ENCODE data around the gene CDNF. TPM values are rescaled to one million over a fixed set of nuclear protein-coding genes. Genes with fewer than 3 reads are reported as not detected.

Gene CDNF
- 3.1 and 7.6 TPM in 2 replicates for total RNA-seq
- polyA plus RNA-seq = 2.3 and 2.4 TPM in 2 replicates

DNA sequence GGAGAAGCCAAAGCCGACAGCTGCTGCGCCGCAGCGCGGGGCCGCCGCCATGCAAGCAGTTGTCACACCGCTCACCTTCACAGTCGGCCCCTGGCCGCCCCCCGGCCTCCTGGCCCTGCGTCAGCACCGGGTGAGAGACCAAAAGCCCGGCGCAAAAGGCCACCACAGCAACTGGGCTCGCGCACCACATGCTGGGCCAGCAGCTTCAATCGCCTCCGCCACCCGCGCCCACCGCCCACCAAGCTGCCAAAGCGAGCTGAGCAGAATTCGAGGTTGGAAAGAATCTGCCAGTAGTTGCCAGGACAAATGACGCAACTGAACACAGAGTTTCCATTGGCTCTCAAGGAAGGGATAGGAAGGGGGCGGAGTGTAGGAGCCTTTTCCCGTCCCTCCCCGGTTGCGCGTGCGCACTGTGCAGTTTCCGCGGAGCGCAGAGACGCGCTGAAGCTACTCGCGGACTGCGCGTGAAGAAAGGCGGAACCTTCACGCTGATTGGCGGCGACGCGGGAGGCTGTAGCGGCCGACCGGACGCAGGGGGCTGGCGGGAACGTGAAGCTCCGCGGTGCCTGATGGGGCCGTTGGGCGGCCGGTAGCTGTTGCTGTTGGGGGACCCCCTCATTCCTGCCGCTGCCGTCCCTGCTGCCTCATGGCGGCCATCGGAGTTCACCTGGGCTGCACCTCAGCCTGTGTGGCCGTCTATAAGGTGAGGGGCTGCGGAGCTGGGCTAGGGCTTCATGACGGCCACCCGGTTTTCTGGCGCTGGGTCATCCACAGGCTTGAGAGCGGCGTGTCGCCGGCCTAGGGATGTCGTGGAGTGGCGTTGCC lies at the start of gene CDNF, which contains the start of the genes HSPA14 and MSANTD7:
Gene CDNF, minus strand, starts transcription at position 281 of the 825 bp plus-strand sequence. Its CDS starts 91 bp downstream, at position 190.
Gene HSPA14, plus strand, starts transcription at position 550 of the 825 bp plus-strand sequence. Its CDS starts 97 bp downstream, at position 647.
Gene MSANTD7, plus strand, starts transcription at position 550 of the 825 bp plus-strand sequence. CDS start 3,979 bp downstream, outside the sequence.
- peak; percentile 100 for DNase-seq (ENCODE audit: low spot score)
- Histone ChIP-seq H3K27me3 (no peaks in the 10 kb centered on the region), H2AFZ (peak within 1 kb of the TSS; percentile 81), H3K9me3 (ENCODE audit: low read depth) (no peaks in the 10 kb centered on the region), H4K20me1 (ENCODE audit: insufficient read depth, poor library complexity, severe bottlenecking) (no peaks in the 10 kb centered on the region), H3K9me2 (replicated peaks; ENCODE audit: insufficient read depth) (no peaks in the 10 kb centered on the region), H3K27ac (peak within 1 kb of the TSS; percentile 94), H3K4me2 (peak within 1 kb of the TSS; percentile 94), H3K4me3 (peak within 1 kb of the TSS; percentile 71), H3K4me1 (ENCODE audit: insufficient read depth) (peaks cover 9% of the 10 kb centered on the region), H3K36me3 (replicated peaks; ENCODE audit: insufficient read depth, low read depth) (no peaks in the 10 kb centered on the region), H3K79me2 (peaks cover 34% of the 10 kb centered on the region)
- 1% methylated on average over 70 of the region's 72 CpGs for WGBS (ENCODE audit: low lambda C conversion rate, missing lambda C conversion rate)
- no peak for TF ChIP-seq EZH2phosphoT487 (IDR thresholded peaks at IDR 0.05; ENCODE audit: low read depth, severe bottlenecking, unreplicated experiment)
- TF ChIP-seq, protein P1, sequence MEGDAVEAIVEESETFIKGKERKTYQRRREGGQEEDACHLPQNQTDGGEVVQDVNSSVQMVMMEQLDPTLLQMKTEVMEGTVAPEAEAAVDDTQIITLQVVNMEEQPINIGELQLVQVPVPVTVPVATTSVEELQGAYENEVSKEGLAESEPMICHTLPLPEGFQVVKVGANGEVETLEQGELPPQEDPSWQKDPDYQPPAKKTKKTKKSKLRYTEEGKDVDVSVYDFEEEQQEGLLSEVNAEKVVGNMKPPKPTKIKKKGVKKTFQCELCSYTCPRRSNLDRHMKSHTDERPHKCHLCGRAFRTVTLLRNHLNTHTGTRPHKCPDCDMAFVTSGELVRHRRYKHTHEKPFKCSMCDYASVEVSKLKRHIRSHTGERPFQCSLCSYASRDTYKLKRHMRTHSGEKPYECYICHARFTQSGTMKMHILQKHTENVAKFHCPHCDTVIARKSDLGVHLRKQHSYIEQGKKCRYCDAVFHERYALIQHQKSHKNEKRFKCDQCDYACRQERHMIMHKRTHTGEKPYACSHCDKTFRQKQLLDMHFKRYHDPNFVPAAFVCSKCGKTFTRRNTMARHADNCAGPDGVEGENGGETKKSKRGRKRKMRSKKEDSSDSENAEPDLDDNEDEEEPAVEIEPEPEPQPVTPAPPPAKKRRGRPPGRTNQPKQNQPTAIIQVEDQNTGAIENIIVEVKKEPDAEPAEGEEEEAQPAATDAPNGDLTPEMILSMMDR (IDR thresholded peaks at IDR 0.05; ENCODE audit: poor library complexity) = peak; percentile 3

DNA sequence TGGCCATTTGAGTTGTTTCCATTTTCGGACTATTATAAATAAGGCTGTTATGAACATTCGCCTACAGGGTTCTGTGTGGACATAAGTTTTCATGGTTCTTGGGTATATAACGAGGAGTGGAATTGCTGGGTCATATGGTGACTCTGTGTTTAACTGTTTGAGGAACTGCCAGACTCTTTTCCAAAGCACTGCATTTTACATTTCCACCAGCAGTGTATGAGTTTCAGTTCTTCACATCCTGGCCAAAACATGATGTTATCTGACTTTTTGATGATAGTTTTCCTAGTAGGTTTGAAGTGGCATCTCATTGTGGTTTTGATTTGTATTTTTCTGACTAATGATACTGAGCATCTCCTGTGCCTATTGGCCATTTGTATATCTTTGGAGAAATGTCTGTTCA lies 46.2 kb upstream of the CDNF start:
- H3K9me2 ChIP-seq (replicated peaks; ENCODE audit: insufficient read depth) = no peaks in the 10 kb centered on the region
- no peak overlapping the region for H2AFZ ChIP-seq
- H3K9me3 ChIP-seq (ENCODE audit: low read depth) = no peaks in the 10 kb centered on the region
- no peaks in the 10 kb centered on the region for H3K36me3 ChIP-seq (replicated peaks; ENCODE audit: insufficient read depth, low read depth)
- no peaks in the 10 kb centered on the region for H4K20me1 ChIP-seq (ENCODE audit: insufficient read depth, poor library complexity, severe bottlenecking)
- no peaks in the 10 kb centered on the region for H3K27me3 ChIP-seq
- no peak for DNase-seq (ENCODE audit: low spot score)
- no peaks in the 10 kb centered on the region for H3K4me1 ChIP-seq (ENCODE audit: insufficient read depth)
- TF ChIP-seq EZH2 (IDR thresholded peaks at IDR 0.05; ENCODE audit: borderline replicate concordance) (no peak), EZH2phosphoT487 (IDR thresholded peaks at IDR 0.05; ENCODE audit: low read depth, severe bottlenecking, unreplicated experiment) (no peak)
- TF ChIP-seq, protein P1 (IDR thresholded peaks at IDR 0.05; ENCODE audit: poor library complexity) = no peak
- H3K4me2 ChIP-seq = no peak overlapping the region
- peaks cover 95% of the 10 kb centered on the region for H3K79me2 ChIP-seq
- WGBS (ENCODE audit: low lambda C conversion rate, missing lambda C conversion rate) = 98% methylated on average over 3 of the region's 3 CpGs
- no peak overlapping the region for H3K27ac ChIP-seq
- no peak overlapping the region for H3K4me3 ChIP-seq

DNA sequence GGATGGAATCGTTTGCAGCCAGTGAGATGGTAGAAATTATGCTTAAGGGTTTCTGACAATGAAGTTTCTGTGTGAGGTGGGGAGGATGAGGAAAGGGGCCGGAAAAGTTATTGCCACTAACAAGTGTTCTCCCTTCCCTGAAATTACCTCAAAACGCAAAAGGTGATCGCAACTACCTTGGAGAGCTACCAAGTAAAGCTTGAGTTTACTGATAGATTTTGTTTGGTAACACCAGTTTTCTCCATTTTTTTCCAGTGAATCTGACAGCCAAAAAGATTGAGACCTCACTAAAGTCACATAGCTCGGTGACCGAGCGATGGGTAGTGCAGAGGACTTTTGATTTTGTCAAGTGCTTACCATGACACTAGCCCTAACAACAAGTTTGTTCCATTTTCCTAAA lies 42.4 kb upstream of the CDNF start:
- H3K27ac ChIP-seq = no peak overlapping the region
- peaks cover 10% of the 10 kb centered on the region for H3K4me1 ChIP-seq (ENCODE audit: insufficient read depth)
- H3K27me3 ChIP-seq = no peaks in the 10 kb centered on the region
- H3K79me2 ChIP-seq = peaks cover 81% of the 10 kb centered on the region
- peak overlapping the region; percentile 94 for H3K4me2 ChIP-seq
- peak; percentile 17 for DNase-seq (ENCODE audit: low spot score)
- no peaks in the 10 kb centered on the region for H3K9me2 ChIP-seq (replicated peaks; ENCODE audit: insufficient read depth)
- H3K9me3 ChIP-seq (ENCODE audit: low read depth) = no peaks in the 10 kb centered on the region
- WGBS (ENCODE audit: low lambda C conversion rate, missing lambda C conversion rate) = 42% methylated on average over 7 of the region's 7 CpGs
- peak overlapping the region; percentile 89 for H3K4me3 ChIP-seq
- peak overlapping the region; percentile 92 for H2AFZ ChIP-seq
- no peaks in the 10 kb centered on the region for H4K20me1 ChIP-seq (ENCODE audit: insufficient read depth, poor library complexity, severe bottlenecking)
- TF ChIP-seq, protein P1 (IDR thresholded peaks at IDR 0.05; ENCODE audit: poor library complexity) = no peak
- TF ChIP-seq EZH2phosphoT487 (IDR thresholded peaks at IDR 0.05; ENCODE audit: low read depth, severe bottlenecking, unreplicated experiment) (no peak), EZH2 (IDR thresholded peaks at IDR 0.05; ENCODE audit: borderline replicate concordance) (no peak)
- H3K36me3 ChIP-seq (replicated peaks; ENCODE audit: insufficient read depth, low read depth) = no peaks in the 10 kb centered on the region

All from hepatocyte (in vitro differentiated cells).